Neural crest cell (in vitro differentiated cells): ENCODE results near the gene GRWD1. TPM values are rescaled to one million over a fixed set of nuclear protein-coding genes. Genes with fewer than 3 reads are reported as not detected.

ENCODE experiments used
- DNase-seq: peaks from one replicate; pipeline ENCODE4 v3.0.0; 2021; ENCODE audit warnings: low read depth, mixed read lengths, low spot score
- H3K27ac Mint-ChIP-seq: one replicate; pipeline ENCODE4 v1.8.0; 2021; ENCODE audit warnings: mild to moderate bottlenecking, mixed read lengths; ENCODE audit not compliant: unreplicated experiment
- H3K27me3 Mint-ChIP-seq: 2 replicates; pipeline ENCODE4 v1.8.0; 2021; ENCODE audit warnings: low read depth, mild to moderate bottlenecking, mixed read lengths
- H3K36me3 Mint-ChIP-seq: 2 replicates; pipeline ENCODE4 v1.8.0; 2021; ENCODE audit warnings: low read depth, mild to moderate bottlenecking, mixed read lengths
- H3K4me1 Mint-ChIP-seq: 2 replicates; pipeline ENCODE4 v1.8.0; 2021; ENCODE audit warnings: mixed read lengths
- H3K4me3 Mint-ChIP-seq: one replicate; pipeline ENCODE4 v1.8.0; 2021; ENCODE audit warnings: mild to moderate bottlenecking, mixed read lengths
- H3K9me3 Mint-ChIP-seq: 2 replicates; pipeline ENCODE4 v1.8.0; 2021; ENCODE audit warnings: mixed read lengths
- total RNA-seq: library from RNA; stranded (reverse); gene quantifications from 2 replicates; pipeline ENCODE4 v1.2.1, GENCODE V29; 2021
- TF ChIP-seq, protein P1 (sequence below): fragments of 200-600 bp; sonication (generic); conservative IDR thresholded peaks from 2 replicates; pipeline ENCODE4 v1.5.0; 2021; ENCODE audit warnings: antibody characterized with exemption, mild to moderate bottlenecking

Gene GRWD1
- total RNA-seq, 1 donor from 2014 or later: 56.1 TPM

DNA sequence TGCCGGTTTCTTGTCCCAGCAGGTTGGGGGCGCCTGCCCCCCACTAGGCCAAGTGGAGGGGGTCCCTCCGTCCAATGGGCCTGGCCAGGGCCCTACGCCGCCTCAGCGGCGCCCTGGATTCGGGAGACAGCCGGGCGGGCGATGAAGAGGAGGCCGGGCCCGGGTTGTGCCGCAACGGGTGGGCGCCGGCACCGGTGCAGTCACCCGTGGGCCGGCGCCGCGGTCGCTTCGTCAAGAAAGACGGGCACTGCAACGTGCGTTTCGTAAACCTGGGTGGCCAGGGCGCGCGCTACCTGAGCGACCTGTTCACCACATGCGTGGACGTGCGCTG, 15.8 kb downstream of the GRWD1 start:
- TF ChIP-seq, protein P1, sequence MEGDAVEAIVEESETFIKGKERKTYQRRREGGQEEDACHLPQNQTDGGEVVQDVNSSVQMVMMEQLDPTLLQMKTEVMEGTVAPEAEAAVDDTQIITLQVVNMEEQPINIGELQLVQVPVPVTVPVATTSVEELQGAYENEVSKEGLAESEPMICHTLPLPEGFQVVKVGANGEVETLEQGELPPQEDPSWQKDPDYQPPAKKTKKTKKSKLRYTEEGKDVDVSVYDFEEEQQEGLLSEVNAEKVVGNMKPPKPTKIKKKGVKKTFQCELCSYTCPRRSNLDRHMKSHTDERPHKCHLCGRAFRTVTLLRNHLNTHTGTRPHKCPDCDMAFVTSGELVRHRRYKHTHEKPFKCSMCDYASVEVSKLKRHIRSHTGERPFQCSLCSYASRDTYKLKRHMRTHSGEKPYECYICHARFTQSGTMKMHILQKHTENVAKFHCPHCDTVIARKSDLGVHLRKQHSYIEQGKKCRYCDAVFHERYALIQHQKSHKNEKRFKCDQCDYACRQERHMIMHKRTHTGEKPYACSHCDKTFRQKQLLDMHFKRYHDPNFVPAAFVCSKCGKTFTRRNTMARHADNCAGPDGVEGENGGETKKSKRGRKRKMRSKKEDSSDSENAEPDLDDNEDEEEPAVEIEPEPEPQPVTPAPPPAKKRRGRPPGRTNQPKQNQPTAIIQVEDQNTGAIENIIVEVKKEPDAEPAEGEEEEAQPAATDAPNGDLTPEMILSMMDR: no peak
- Mint-ChIP-seq H3K9me3 (no peaks in the 10 kb centered on the region), H3K27ac (no peak overlapping the region), H3K4me3 (no peak overlapping the region), H3K36me3 (no peaks in the 10 kb centered on the region), H3K4me1 (peaks cover 5% of the 10 kb centered on the region), H3K27me3 (no peaks in the 10 kb centered on the region)
- DNase-seq: no peak

DNA sequence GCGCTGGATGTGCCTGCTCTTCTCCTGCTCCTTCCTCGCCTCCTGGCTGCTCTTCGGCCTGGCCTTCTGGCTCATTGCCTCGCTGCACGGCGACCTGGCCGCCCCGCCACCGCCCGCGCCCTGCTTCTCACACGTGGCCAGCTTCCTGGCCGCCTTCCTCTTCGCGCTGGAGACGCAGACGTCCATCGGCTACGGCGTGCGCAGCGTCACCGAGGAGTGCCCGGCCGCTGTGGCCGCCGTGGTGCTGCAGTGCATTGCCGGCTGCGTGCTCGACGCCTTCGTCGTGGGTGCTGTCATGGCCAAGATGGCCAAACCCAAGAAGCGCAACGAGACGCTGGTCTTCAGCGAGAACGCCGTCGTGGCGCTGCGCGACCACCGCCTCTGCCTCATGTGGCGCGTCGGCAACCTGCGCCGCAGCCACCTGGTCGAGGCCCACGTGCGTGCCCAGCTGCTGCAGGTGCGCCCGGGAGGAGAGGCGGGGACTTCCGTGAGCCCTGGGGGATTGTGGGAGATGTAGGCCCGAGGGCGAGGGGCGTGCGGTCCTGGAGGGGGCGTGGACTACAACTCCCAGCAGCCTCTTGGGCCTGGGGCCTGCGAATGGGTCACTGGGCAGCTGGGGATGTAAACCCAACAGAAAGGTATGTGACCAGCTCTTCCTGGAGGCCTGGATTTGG, 16.3 kb downstream of the GRWD1 start:
- Mint-ChIP-seq H3K36me3 (no peaks in the 10 kb centered on the region), H3K4me1 (peaks cover 5% of the 10 kb centered on the region), H3K9me3 (no peaks in the 10 kb centered on the region), H3K27ac (peak overlapping the region; percentile 19), H3K4me3 (no peak overlapping the region), H3K27me3 (no peaks in the 10 kb centered on the region)
- no peak for DNase-seq
- TF ChIP-seq, protein P1: no peak

DNA sequence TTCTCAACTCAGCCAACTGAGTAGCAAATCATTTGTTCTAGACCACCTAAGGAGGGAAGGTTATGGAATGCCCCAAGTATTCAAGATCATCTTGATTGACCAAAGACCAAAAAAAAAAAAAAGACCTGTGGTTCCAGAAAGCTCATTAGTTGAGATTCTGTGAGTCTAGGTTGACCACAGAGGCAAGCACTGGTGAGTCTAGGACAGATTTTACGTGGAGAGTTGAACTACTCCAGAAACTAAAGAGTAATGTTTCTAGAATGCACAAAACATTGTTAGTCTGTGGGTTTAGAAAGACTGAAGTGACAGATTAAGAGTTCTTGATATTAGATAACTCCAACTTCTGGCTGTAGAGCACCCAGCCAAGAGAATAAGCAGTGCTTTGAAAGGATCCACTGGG, 19.4 kb downstream of the GRWD1 start:
- H3K4me1 Mint-ChIP-seq: peaks cover 20% of the 10 kb centered on the region
- TF ChIP-seq, protein P1: no peak
- peaks cover 3% of the 10 kb centered on the region for H3K36me3 Mint-ChIP-seq
- no peak for DNase-seq
- H3K27ac Mint-ChIP-seq: no peak overlapping the region
- no peaks in the 10 kb centered on the region for H3K9me3 Mint-ChIP-seq
- peaks cover 6% of the 10 kb centered on the region for H3K27me3 Mint-ChIP-seq
- no peak overlapping the region for H3K4me3 Mint-ChIP-seq

DNA sequence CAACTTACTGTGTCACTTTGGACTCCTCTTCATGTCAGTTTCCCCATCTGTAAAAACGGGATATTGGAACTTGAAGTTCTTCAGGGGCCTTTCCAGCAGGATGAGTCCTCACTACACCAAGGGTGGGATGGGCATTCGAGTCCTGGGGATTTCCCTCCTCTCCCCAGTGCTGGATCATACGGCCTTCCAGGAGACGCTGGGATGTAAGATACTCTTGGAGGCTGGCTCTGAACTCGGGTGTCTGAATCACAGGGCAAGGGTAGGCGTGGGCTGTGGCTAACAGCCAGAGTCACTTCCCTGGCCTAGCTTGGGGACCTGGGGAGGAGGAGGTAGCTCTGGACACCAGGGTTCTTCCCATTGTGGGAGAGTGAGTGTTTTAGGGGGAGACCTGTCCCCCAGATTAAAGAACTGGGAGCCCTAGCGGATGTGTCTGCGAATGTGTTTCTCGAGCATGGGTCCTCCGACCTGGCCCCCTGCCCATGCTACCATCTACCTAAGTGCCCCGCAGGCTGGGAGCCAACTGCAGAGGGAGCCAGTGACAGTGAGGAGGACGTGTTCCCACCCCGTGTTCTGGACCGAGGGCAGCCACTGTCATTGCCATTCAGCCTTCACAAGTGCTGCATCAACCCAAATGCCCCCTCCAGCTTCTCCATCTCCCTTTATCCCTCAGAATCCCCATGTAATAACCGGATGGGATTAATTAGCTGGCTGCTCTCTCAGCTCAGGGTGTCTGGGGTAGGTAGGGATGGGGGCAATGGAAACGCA, 21.0 kb downstream of the GRWD1 start:
- no peak overlapping the region for H3K27ac Mint-ChIP-seq
- TF ChIP-seq, protein P1: no peak
- peaks cover 10% of the 10 kb centered on the region for H3K36me3 Mint-ChIP-seq

DNA sequence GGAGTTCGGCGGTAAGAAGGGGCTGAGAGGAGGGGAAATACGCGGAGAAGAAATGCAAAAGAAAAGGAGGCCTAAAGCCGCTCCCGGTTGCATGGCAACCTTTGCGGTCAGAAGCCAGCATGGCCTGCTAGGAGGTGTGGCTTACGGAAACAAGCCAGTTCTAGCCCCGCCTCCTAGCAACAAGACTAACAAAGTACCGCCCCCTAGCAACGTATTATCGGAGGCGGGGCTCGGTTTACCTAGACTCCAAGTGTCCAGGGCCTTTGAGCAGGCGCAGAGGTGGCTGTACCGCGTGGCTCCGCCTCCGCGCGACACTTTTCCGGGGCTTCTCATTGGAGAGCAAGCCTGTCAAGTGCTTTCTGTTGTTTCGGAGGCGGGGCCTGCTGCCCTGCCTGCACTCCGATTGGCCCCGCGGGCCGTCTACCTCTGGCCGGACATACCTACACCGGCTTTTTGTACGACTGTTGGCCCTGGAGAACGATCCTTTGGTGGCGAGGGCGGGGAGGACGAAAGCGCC, 23.0 kb downstream of the GRWD1 start:
- peaks cover 6% of the 10 kb centered on the region for H3K27me3 Mint-ChIP-seq
- H3K4me3 Mint-ChIP-seq: peak overlapping the region; percentile 98
- peak overlapping the region; percentile 99 for H3K27ac Mint-ChIP-seq
- peaks cover 13% of the 10 kb centered on the region for H3K36me3 Mint-ChIP-seq
- peak; percentile 96 for DNase-seq
- H3K9me3 Mint-ChIP-seq: no peaks in the 10 kb centered on the region
- TF ChIP-seq, protein P1: no peak
- H3K4me1 Mint-ChIP-seq: peaks cover 28% of the 10 kb centered on the region

More for the DNA sequence above, 21.0 kb downstream of the GRWD1 start:
- Mint-ChIP-seq H3K9me3 (no peaks in the 10 kb centered on the region), H3K4me3 (no peak overlapping the region), H3K4me1 (peaks cover 28% of the 10 kb centered on the region), H3K27me3 (peaks cover 6% of the 10 kb centered on the region)
- no peak for DNase-seq
